ENCODE data around the gene CACNA1C. TPM values are rescaled to one million over a fixed set of nuclear protein-coding genes. Genes with fewer than 3 reads are reported as not detected.

The CACNA1C gene
- total and polyA plus RNA-seq, 2 of the 4 experiments (the other 2 are of a cell fraction) = 1.6 to 2.6 TPM

- Histone ChIP-seq H4K20me1 (ENCODE audit: insufficient read depth, low read length) (peaks cover 3% of the 10 kb centered on the region; the same call in 1 of the 2 replicates), H4K91ac (ENCODE audit: insufficient read depth, low read depth, low read length) (no peak overlapping the region), H2AK5ac (ENCODE audit: low read depth, low read length) (no peak overlapping the region), H4K5ac (ENCODE audit: low read depth, low read length) (no peak overlapping the region), H4K8ac (ENCODE audit: low read depth in 2 of 2, low read length in 2 of 2) (no peak overlapping the region), H3K4me1 (ENCODE audit: control insufficient read depth, insufficient read depth, low read length) (peaks cover 20% of the 10 kb centered on the region), H3K4me3 (ENCODE audit: insufficient read depth, low read depth, low read length) (no peak overlapping the region), H2AFZ (replicated peaks; ENCODE audit: low read length, poor library complexity) (no peak overlapping the region), H3K23ac (ENCODE audit: low read depth, low read length) (no peak overlapping the region), H3K4ac (ENCODE audit: low read depth, low read length) (no peak overlapping the region), H2BK15ac (ENCODE audit: low read depth, low read length) (no peak overlapping the region), H3K36me3 (ENCODE audit: control insufficient read depth, insufficient read depth, low read length) (peaks cover 19% of the 10 kb centered on the region), H3K14ac (replicated peaks; ENCODE audit: low read depth, low read length) (no peak overlapping the region), H3K4me2 (ENCODE audit: low read depth, low read length) (no peak overlapping the region), H2BK20ac (ENCODE audit: low read depth, low read length) (no peak overlapping the region), H3K9me3 (ENCODE audit: control insufficient read depth, insufficient read depth, low read length) (no peaks in the 10 kb centered on the region), H2BK120ac (ENCODE audit: low read depth, low read length) (no peak overlapping the region), H2BK5ac (ENCODE audit: low read depth, low read length, poor library complexity, severe bottlenecking) (no peak overlapping the region), H3K9ac (ENCODE audit: low read depth, low read length) (no peak overlapping the region), H3K27ac (ENCODE audit: insufficient read depth, low read length) (no peak overlapping the region), H3K27me3 (ENCODE audit: control insufficient read depth, insufficient read depth, low read length) (no peaks in the 10 kb centered on the region), H2AK9ac (replicated peaks; ENCODE audit: low read depth, low read length, poor library complexity) (no peak overlapping the region), H3K56ac (ENCODE audit: extremely low read depth, insufficient read depth, low read length) (no peak overlapping the region), H3K18ac (ENCODE audit: low read depth, low read length) (no peak overlapping the region), H3K79me1 (ENCODE audit: low read depth in 1 of 2, low read length in 2 of 2) (no peaks in the 10 kb centered on the region), H3K9me1 (ENCODE audit: insufficient read depth, low read length) (peaks cover 15% of the 10 kb centered on the region)
- TF ChIP-seq MXI1 (IDR thresholded peaks at IDR 0.05; ENCODE audit: borderline replicate concordance, low read depth, low read length) (no peak), MAZ (IDR thresholded peaks at IDR 0.05; ENCODE audit: borderline replicate concordance, low read depth, low read length) (no peak), NFE2L2 (IDR thresholded peaks at IDR 0.05; ENCODE audit: low read depth, low read length) (no peak)
- WGBS, 2 experiments (ENCODE audit: extremely low coverage in 2 of 2, insufficient read length in 1 of 2) = 90% methylated on average over 2 of the region's 12 CpGs; no CpG with 5 or more reads in 1 of the 2 experiments
- POLR2A ChIA-PET (ENCODE audit: unreplicated experiment) = no interaction called here
- CTCF ChIA-PET = no interaction called here
- no TSS peak for BruUV-seq (replicated peaks)
- no peak for DNase-seq
- dilution Hi-C loops (cut with HindIII; ENCODE audit: low sequenced_read_pairs, unreplicated experiment) = no loop called here
- in situ Hi-C loops (cut with MboI; ENCODE audit: low sequenced_read_pairs) = no loop called here
- intact Hi-C loops (cut with micrococcal nuclease) = no loop called here
- no peak for ATAC-seq (ENCODE audit: low read depth)
Measured at GRCh38 chr12:2618291-2618995, 565.7 kb downstream of the CACNA1C start.

All from IMR-90 (cell line).